Measurements from ENCODE around the gene PGRMC1. TPM values are rescaled to one million over a fixed set of nuclear protein-coding genes. Genes with fewer than 3 reads are reported as not detected.

PGRMC1 gene
- total RNA-seq, 1 experiment from 2014 or later = 83.3 TPM

GRCh38 chrX:119238557-119238956 is 2.5 kb downstream of the PGRMC1 start:
- CTCF ChIA-PET = no interaction called here
- intact Hi-C loops (cut with micrococcal nuclease; ENCODE audit: unreplicated experiment) (no loop called here), in situ Hi-C loops (cut with HindIII; ENCODE audit: low pct_unique_long_range_greater_than_20kb, low sequenced_read_pairs) (no loop called here)
- peak overlapping the region in 1 of 2 experiments; percentile 86; a peak in 2 of 4 replicates for H3K4me3 ChIP-seq (ENCODE audit: low read depth in 2 of 2, low read length in 2 of 2)
- ATAC-seq (no peak), DNase-seq (ENCODE audit: low read depth, low spot score) (no peak)
- H3K4me1 ChIP-seq (ENCODE audit: control insufficient read depth, insufficient read depth, low read length) = peaks cover 20% of the 10 kb centered on the region
- no TSS peak for BruUV-seq (replicated peaks)
- H3K9me3 ChIP-seq (ENCODE audit: control insufficient read depth, insufficient read depth, low read depth, low read length) = no peaks in the 10 kb centered on the region
- H3K27ac ChIP-seq (ENCODE audit: low read length) = no peak overlapping the region
- TF ChIP-seq CTCF (IDR thresholded peaks at IDR 0.05) = no peak
- TF ChIP-seq REST (IDR thresholded peaks at IDR 0.05; ENCODE audit: insufficient read depth in 1 of 2, low read depth in 2 of 2, low read length in 1 of 2) = no peak
- no peak for TF ChIP-seq SIN3A (IDR thresholded peaks at IDR 0.05; ENCODE audit: borderline replicate concordance, insufficient read depth, low read depth, low read length)
- TF ChIP-seq TCF7L2 (IDR thresholded peaks at IDR 0.05; ENCODE audit: low read depth, low read length) = no peak
- no peak for TF ChIP-seq POLR2AphosphoS5 (IDR thresholded peaks at IDR 0.05; ENCODE audit: low read depth, low read length)
- POLR2A ChIA-PET = no interaction called here
- no peaks in the 10 kb centered on the region; the same call in 1 of the 2 replicates for H3K36me3 ChIP-seq (ENCODE audit: control insufficient read depth, insufficient read depth, low read length)
- H3K27me3 ChIP-seq (ENCODE audit: control insufficient read depth, insufficient read depth, low read length) = no peaks in the 10 kb centered on the region

- no peak overlapping the region for H3K4me3 ChIP-seq (ENCODE audit: low read depth in 2 of 2, low read length in 2 of 2)
- peaks cover 5% of the 10 kb centered on the region for H3K36me3 ChIP-seq (ENCODE audit: control insufficient read depth, insufficient read depth, low read length)
- POLR2A ChIA-PET = no interaction called here
- TF ChIP-seq TCF7L2 (IDR thresholded peaks at IDR 0.05; ENCODE audit: low read depth, low read length) = no peak
- no peak for TF ChIP-seq SIN3A (IDR thresholded peaks at IDR 0.05; ENCODE audit: borderline replicate concordance, insufficient read depth, low read depth, low read length)
- TF ChIP-seq CTCF (IDR thresholded peaks at IDR 0.05) = no peak
- TF ChIP-seq REST (IDR thresholded peaks at IDR 0.05; ENCODE audit: insufficient read depth in 1 of 2, low read depth in 2 of 2, low read length in 1 of 2) = no peak
- no peak for TF ChIP-seq POLR2AphosphoS5 (IDR thresholded peaks at IDR 0.05; ENCODE audit: low read depth, low read length)
- no peaks in the 10 kb centered on the region for H3K9me3 ChIP-seq (ENCODE audit: control insufficient read depth, insufficient read depth, low read depth, low read length)
- CTCF ChIA-PET = no interaction called here
- H3K27me3 ChIP-seq (ENCODE audit: control insufficient read depth, insufficient read depth, low read length) = no peaks in the 10 kb centered on the region
- ATAC-seq (no peak), DNase-seq (ENCODE audit: low read depth, low spot score) (no peak)
- BruUV-seq (replicated peaks) = no TSS peak
- intact Hi-C loops (cut with micrococcal nuclease; ENCODE audit: unreplicated experiment) = loop anchor here (10.0 kb wide), 1 partner anchor 64 kb away; no protein-coding TSS in a partner anchor
- in situ Hi-C loops (cut with HindIII; ENCODE audit: low pct_unique_long_range_greater_than_20kb, low sequenced_read_pairs) = no loop called here
- H3K4me1 ChIP-seq (ENCODE audit: control insufficient read depth, insufficient read depth, low read length) = peaks cover 16% of the 10 kb centered on the region
- H3K27ac ChIP-seq (ENCODE audit: low read length) = no peak overlapping the region
Measured at GRCh38 chrX:119240356-119240755, 4.3 kb downstream of the PGRMC1 start.

Measured in Panc1 (cell line).